Suprapubic skin (tissue), 4 donors: ENCODE data around the gene FEN1.

Source experiments
- EP300 ChIP-seq: sonication (generic); formaldehyde crosslinking; IDR thresholded peaks from one replicate; pipeline ENCODE4 v1.6.1; 2017; ENCODE audit warnings: antibody characterized with exemption
- POLR2A ChIP-seq, 2 donors: fragments of 450-650 bp; IDR thresholded peaks; one replicate each; pipeline ENCODE4 v1.6.1; 2017; ENCODE audit warnings: antibody characterized with exemption in 2 of 2, mild to moderate bottlenecking in 2 of 2, moderate library complexity in 2 of 2
- POLR2AphosphoS5 ChIP-seq, 3 donors: sonication (generic); formaldehyde crosslinking; IDR thresholded peaks; one replicate each; pipeline ENCODE4 v1.6.1; 2017; ENCODE audit warnings: antibody characterized with exemption in 3 of 3
- TF ChIP-seq, protein P1 (sequence below), 2 donors: fragments of 200-600 bp in 1 of 2; fragments of 450-650 bp in 1 of 2; sonication (generic) in 1 of 2; IDR thresholded peaks; one replicate each; pipeline ENCODE4 v1.5.1; 2016 to 2019; ENCODE audit warnings: antibody characterized with exemption in 2 of 2, mild to moderate bottlenecking in 1 of 2, moderate library complexity in 1 of 2

DNA sequence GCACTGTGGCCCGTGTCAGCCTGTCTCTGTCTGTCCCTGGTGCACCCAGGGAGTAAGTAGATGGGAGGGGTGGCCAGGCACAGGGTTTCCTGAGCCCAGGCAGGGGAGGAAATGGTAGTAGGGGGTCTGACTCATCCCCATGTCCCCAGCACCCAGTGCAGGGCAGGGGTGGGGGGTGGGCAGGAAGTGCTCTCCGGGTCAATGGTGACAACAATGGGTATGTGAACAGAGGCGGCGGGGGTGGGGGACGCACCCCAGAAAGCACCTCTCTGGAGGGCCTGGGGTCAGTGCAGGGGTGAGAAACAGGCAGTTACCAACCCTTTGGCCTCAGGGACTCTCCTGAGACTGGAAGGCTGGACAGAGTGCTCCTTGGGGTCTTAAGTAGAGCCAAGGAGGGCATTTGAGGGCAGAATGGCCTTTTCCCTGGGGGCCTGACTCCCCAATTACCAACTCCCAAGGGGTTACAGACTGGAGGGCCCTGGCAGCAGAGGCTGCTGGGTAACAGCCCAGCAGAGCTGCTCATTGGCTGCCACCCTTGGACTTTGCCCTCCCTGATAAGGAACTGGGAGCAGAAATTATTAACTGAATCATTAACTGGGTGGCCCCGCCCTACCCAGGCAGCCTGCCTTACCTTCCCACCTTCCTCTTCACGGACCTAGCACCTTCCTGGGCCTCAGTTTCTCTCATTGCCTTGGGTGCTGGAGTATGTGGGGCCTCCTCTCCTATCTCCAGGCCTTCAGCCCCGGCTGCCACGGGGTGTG, 36.1 kb upstream of the FEN1 start:
- TF ChIP-seq, protein P1, sequence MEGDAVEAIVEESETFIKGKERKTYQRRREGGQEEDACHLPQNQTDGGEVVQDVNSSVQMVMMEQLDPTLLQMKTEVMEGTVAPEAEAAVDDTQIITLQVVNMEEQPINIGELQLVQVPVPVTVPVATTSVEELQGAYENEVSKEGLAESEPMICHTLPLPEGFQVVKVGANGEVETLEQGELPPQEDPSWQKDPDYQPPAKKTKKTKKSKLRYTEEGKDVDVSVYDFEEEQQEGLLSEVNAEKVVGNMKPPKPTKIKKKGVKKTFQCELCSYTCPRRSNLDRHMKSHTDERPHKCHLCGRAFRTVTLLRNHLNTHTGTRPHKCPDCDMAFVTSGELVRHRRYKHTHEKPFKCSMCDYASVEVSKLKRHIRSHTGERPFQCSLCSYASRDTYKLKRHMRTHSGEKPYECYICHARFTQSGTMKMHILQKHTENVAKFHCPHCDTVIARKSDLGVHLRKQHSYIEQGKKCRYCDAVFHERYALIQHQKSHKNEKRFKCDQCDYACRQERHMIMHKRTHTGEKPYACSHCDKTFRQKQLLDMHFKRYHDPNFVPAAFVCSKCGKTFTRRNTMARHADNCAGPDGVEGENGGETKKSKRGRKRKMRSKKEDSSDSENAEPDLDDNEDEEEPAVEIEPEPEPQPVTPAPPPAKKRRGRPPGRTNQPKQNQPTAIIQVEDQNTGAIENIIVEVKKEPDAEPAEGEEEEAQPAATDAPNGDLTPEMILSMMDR (IDR thresholded peaks at IDR 0.05): no peak
- TF ChIP-seq POLR2A (IDR thresholded peaks at IDR 0.05) (no peak), POLR2AphosphoS5 (IDR thresholded peaks at IDR 0.05) (no peak), EP300 (no peak)
